Measurements from ENCODE around the gene CR1L. TPM values are rescaled to one million over a fixed set of nuclear protein-coding genes. Genes with fewer than 3 reads are reported as not detected.

CR1L gene
- total and polyA plus RNA-seq, 9 of the 15 experiments (the other 6 are each of a cell fraction or from before 2014, with no cell fraction given) = 10.1 to 74.8 (median 34.3) TPM

GRCh38 chr1:207644852-207645634 lies at the start of gene CR1L (continued):
- TF ChIP-seq THAP12 (CRISPR knock-in tag; IDR thresholded peaks at IDR 0.05) = peak; percentile 53; the same call in 1 of the 2 replicates
- TF ChIP-seq NFIC (IDR thresholded peaks at IDR 0.05) = peak; percentile 90
- no peak for TF ChIP-seq ETV6 (IDR thresholded peaks at IDR 0.05; ENCODE audit: borderline replicate concordance in 1 of 2, low read depth in 2 of 2, low read length in 1 of 2)
- peak; percentile 58; the same call in 1 of the 2 replicates for TF ChIP-seq ETV6 (CRISPR knock-in tag; IDR thresholded peaks at IDR 0.05; ENCODE audit: borderline replicate concordance)
- no peak for TF ChIP-seq PYGO2 (tag; IDR thresholded peaks at IDR 0.05)
- no peak for TF ChIP-seq BRF1 (IDR thresholded peaks at IDR 0.05; ENCODE audit: borderline replicate concordance, extremely low read depth, insufficient read length)
- TF ChIP-seq ZNF79 (CRISPR knock-in tag; IDR thresholded peaks at IDR 0.05; ENCODE audit: low read depth) = no peak
- TF ChIP-seq, protein P1, sequence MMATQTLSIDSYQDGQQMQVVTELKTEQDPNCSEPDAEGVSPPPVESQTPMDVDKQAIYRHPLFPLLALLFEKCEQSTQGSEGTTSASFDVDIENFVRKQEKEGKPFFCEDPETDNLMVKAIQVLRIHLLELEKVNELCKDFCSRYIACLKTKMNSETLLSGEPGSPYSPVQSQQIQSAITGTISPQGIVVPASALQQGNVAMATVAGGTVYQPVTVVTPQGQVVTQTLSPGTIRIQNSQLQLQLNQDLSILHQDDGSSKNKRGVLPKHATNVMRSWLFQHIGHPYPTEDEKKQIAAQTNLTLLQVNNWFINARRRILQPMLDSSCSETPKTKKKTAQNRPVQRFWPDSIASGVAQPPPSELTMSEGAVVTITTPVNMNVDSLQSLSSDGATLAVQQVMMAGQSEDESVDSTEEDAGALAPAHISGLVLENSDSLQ (IDR thresholded peaks at IDR 0.05) = peak; percentile 78
- TF ChIP-seq, protein P2, sequence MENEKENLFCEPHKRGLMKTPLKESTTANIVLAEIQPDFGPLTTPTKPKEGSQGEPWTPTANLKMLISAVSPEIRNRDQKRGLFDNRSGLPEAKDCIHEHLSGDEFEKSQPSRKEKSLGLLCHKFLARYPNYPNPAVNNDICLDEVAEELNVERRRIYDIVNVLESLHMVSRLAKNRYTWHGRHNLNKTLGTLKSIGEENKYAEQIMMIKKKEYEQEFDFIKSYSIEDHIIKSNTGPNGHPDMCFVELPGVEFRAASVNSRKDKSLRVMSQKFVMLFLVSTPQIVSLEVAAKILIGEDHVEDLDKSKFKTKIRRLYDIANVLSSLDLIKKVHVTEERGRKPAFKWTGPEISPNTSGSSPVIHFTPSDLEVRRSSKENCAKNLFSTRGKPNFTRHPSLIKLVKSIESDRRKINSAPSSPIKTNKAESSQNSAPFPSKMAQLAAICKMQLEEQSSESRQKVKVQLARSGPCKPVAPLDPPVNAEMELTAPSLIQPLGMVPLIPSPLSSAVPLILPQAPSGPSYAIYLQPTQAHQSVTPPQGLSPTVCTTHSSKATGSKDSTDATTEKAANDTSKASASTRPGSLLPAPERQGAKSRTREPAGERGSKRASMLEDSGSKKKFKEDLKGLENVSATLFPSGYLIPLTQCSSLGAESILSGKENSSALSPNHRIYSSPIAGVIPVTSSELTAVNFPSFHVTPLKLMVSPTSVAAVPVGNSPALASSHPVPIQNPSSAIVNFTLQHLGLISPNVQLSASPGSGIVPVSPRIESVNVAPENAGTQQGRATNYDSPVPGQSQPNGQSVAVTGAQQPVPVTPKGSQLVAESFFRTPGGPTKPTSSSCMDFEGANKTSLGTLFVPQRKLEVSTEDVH (IDR thresholded peaks at IDR 0.05; ENCODE audit: low read depth, partially characterized antibody) = peak; percentile 50
- 0 out of 2 replicates have a peak, but pooled peaks have one; percentile 73 for TF ChIP-seq ZBED1 (IDR thresholded peaks at IDR 0.05)
- peak; percentile 50; the same call in 1 of the 2 replicates for TF ChIP-seq TAL1 (IDR thresholded peaks at IDR 0.05)
- no peak for TF ChIP-seq ATF1 (CRISPR knock-in tag; IDR thresholded peaks at IDR 0.05)
- TF ChIP-seq ATF1 (tag; IDR thresholded peaks at IDR 0.05) = peak; percentile 84
- TF ChIP-seq XRCC4 (IDR thresholded peaks at IDR 0.05; ENCODE audit: extremely low read depth, insufficient read depth, insufficient read length) = no peak
- TF ChIP-seq ZBTB1 (CRISPR knock-in tag; IDR thresholded peaks at IDR 0.05; ENCODE audit: borderline replicate concordance, low read depth) = peak; percentile 77
- peak; percentile 59; the same call in 1 of the 2 replicates for TF ChIP-seq CTBP1 (IDR thresholded peaks at IDR 0.05; ENCODE audit: borderline replicate concordance)
- 0 out of 2 replicates have a peak, but pooled peaks have one; percentile 20 for TF ChIP-seq SRSF1 (IDR thresholded peaks at IDR 0.05; ENCODE audit: low read depth, low read length)
- no peak for TF ChIP-seq FUS (optimal IDR thresholded peaks at IDR 0.05; ENCODE audit: low read depth, low read length)
- peak in 1 of 2 experiments; percentile 94; a peak in 2 of 4 replicates for TF ChIP-seq HDAC1 (IDR thresholded peaks at IDR 0.05)
- peak; percentile 28; the same call in 1 of the 2 replicates for TF ChIP-seq JUN (IDR thresholded peaks at IDR 0.05; ENCODE audit: borderline replicate concordance, low read depth, low read length)
- TF ChIP-seq JUN (CRISPR knock-in tag; IDR thresholded peaks at IDR 0.05; ENCODE audit: borderline replicate concordance) = peak; percentile 87; the same call in 1 of the 2 replicates
- TF ChIP-seq ETV1 (tag; conservative IDR thresholded peaks at IDR 0.05; ENCODE audit: low read depth) = 0 out of 2 replicates have a peak, but pooled peaks have one; percentile 54
- TF ChIP-seq RBM14 (IDR thresholded peaks at IDR 0.05; ENCODE audit: borderline replicate concordance, insufficient read depth, low read depth, low read length) = no peak

Measured in K562 (cell line).